Cardiac muscle cell (in vitro differentiated cells and primary cell): ENCODE measurements around the gene AP1S3. TPM values are rescaled to one million over a fixed set of nuclear protein-coding genes. Genes with fewer than 3 reads are reported as not detected.

Experiments
- DNase-seq, 2 donors: peaks; one replicate each; pipeline versions ENCODE4 v3.0.0 to v3.0.0-alpha.2; 2010 to 2017; ENCODE audit warnings: low read depth in 1 of 2, low spot score in 1 of 2
- H3K27ac ChIP-seq: fragments of 200-600 bp; sonication (generic); 2 replicates; pipeline ENCODE4 v1.5.1; 2016
- H3K27me3 ChIP-seq: fragments of 200-600 bp; sonication (generic); 2 replicates; pipeline ENCODE4 v1.6.0; 2016; ENCODE audit warnings: control low read depth
- H3K36me3 ChIP-seq: fragments of 200-600 bp; sonication (generic); 2 replicates; pipeline ENCODE4 v1.5.1; 2016; ENCODE audit warnings: control low read depth
- H3K4me1 ChIP-seq: fragments of 200-600 bp; sonication (generic); 2 replicates; pipeline ENCODE4 v1.8.1; 2017; ENCODE audit warnings: low read depth, mild to moderate bottlenecking, mixed run types
- H3K4me3 ChIP-seq: fragments of 200-600 bp; sonication (generic); 2 replicates; pipeline ENCODE4 v1.5.1; 2016; ENCODE audit warnings: mild to moderate bottlenecking
- H3K9me3 ChIP-seq: fragments of 200-600 bp; sonication (generic); 2 replicates; pipeline ENCODE4 v1.5.1; 2017; ENCODE audit warnings: low read depth, mild to moderate bottlenecking, control low read depth
- polyA plus RNA-seq: library from polyadenylated mRNA; unstranded; fragments of >200 nt; fragmentation: Nextera tagmentation; extraction: Ambion mirVana; gene quantifications from 2 replicates; pipeline ENCODE4 v1.2.1, GENCODE V29; 2016
- total RNA-seq: library from RNA; depleted of rRNA; stranded (reverse); fragments of >200 nt; gene quantifications from 2 replicates; pipeline ENCODE4 v1.2.3, GENCODE V29; 2016
- TF ChIP-seq, protein P1 (sequence below): IDR thresholded peaks from 2 replicates; pipeline ENCODE4 v1.5.1; 2012; ENCODE audit warnings: low read depth, mild to moderate bottlenecking, low read length

AP1S3 gene
- total and polyA plus RNA-seq, 2 experiments from 2014 or later = 1.6 TPM; not detected in 1

GRCh38 chr2:223834431-223834830, 3.0 kb downstream of the AP1S3 start:
- H3K9me3 ChIP-seq = no peaks in the 10 kb centered on the region
- DNase-seq = no peak
- H3K36me3 ChIP-seq = no peaks in the 10 kb centered on the region
- H3K4me1 ChIP-seq = no peaks in the 10 kb centered on the region
- peaks cover 31% of the 10 kb centered on the region for H3K27me3 ChIP-seq
- no peak overlapping the region for H3K27ac ChIP-seq
- H3K4me3 ChIP-seq = no peak overlapping the region
- TF ChIP-seq, protein P1, sequence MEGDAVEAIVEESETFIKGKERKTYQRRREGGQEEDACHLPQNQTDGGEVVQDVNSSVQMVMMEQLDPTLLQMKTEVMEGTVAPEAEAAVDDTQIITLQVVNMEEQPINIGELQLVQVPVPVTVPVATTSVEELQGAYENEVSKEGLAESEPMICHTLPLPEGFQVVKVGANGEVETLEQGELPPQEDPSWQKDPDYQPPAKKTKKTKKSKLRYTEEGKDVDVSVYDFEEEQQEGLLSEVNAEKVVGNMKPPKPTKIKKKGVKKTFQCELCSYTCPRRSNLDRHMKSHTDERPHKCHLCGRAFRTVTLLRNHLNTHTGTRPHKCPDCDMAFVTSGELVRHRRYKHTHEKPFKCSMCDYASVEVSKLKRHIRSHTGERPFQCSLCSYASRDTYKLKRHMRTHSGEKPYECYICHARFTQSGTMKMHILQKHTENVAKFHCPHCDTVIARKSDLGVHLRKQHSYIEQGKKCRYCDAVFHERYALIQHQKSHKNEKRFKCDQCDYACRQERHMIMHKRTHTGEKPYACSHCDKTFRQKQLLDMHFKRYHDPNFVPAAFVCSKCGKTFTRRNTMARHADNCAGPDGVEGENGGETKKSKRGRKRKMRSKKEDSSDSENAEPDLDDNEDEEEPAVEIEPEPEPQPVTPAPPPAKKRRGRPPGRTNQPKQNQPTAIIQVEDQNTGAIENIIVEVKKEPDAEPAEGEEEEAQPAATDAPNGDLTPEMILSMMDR = no peak

GRCh38 chr2:223832241-223832903, 5.0 kb downstream of the AP1S3 start:
- no peaks in the 10 kb centered on the region for H3K9me3 ChIP-seq
- no peaks in the 10 kb centered on the region for H3K4me1 ChIP-seq
- no peak overlapping the region for H3K4me3 ChIP-seq
- TF ChIP-seq, protein P1 = no peak
- peak in 1 of 2 donors; percentile 29 for DNase-seq
- H3K27me3 ChIP-seq = peaks cover 20% of the 10 kb centered on the region
- H3K36me3 ChIP-seq = no peaks in the 10 kb centered on the region
- H3K27ac ChIP-seq = no peak overlapping the region

- Histone ChIP-seq H3K27ac (no peak overlapping the region), H3K4me1 (no peaks in the 10 kb centered on the region), H3K9me3 (no peaks in the 10 kb centered on the region), H3K4me3 (no peak overlapping the region), H3K27me3 (no peaks in the 10 kb centered on the region), H3K36me3 (no peaks in the 10 kb centered on the region)
- TF ChIP-seq, protein P1 = no peak
- DNase-seq = no peak
Observed at GRCh38 chr2:223829128-223829527, 8.3 kb downstream of the AP1S3 start.

- Histone ChIP-seq H3K27me3 (no peaks in the 10 kb centered on the region), H3K4me1 (no peaks in the 10 kb centered on the region), H3K9me3 (no peaks in the 10 kb centered on the region), H3K27ac (no peak overlapping the region), H3K4me3 (no peak overlapping the region), H3K36me3 (no peaks in the 10 kb centered on the region)
- no peak for DNase-seq
- TF ChIP-seq, protein P1 = no peak
Observed at GRCh38 chr2:223828314-223828713, 9.1 kb downstream of the AP1S3 start.

DNA sequence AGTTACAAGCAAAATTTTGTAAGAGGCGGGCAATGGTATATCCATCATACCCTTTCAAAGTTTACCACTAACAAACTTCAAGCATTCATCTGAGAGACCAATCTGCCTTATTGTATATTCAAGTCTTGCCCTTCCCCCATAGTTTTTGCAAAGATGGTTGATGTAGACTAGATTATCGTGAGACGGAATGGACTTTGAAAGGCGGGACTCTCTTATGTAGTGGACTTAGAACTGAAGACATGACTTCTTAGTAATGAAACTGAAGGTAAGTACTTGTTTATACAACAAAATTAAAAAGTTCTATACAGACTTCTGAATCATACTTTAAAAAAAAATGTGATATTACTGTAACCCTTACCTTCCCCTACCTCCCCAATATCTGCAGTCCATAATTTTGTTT, 10.4 kb downstream of the AP1S3 start:
- Histone ChIP-seq H3K4me1 (no peaks in the 10 kb centered on the region), H3K4me3 (no peak overlapping the region), H3K27me3 (no peaks in the 10 kb centered on the region), H3K27ac (no peak overlapping the region), H3K9me3 (no peaks in the 10 kb centered on the region), H3K36me3 (no peaks in the 10 kb centered on the region)
- TF ChIP-seq, protein P1 = no peak
- no peak for DNase-seq
